ACC112 (cell line): ENCODE measurements around the gene HOXC6.
A peak's percentile ranks its signal among the peaks of the same experiment; 100 is the strongest.

Source experiments
- H2AFZ ChIP-seq: fragments of 200-600 bp; sonication (generic); one replicate; pipeline ENCODE4 v1.6.0; 2017; ENCODE audit warnings: antibody characterized with exemption, low read length; ENCODE audit not compliant: unreplicated experiment
- H3K27ac ChIP-seq: fragments of 200-600 bp; sonication (generic); 2 replicates; pipeline ENCODE4 v1.5.1; 2014; ENCODE audit warnings: low read depth, mild to moderate bottlenecking, antibody characterized with exemption, low read length, moderate library complexity
- H3K27me3 ChIP-seq: fragments of 200-600 bp; sonication (generic); 2 replicates; pipeline ENCODE4 v1.6.1; 2014; ENCODE audit warnings: mild to moderate bottlenecking, antibody characterized with exemption, low read length, moderate library complexity, mixed read lengths; ENCODE audit not compliant: insufficient read depth
- H3K36me3 ChIP-seq: fragments of 200-600 bp; sonication (generic); 2 replicates; pipeline ENCODE4 v1.6.1; 2016; ENCODE audit warnings: mild to moderate bottlenecking, antibody characterized with exemption, low read length, moderate library complexity, mixed read lengths; ENCODE audit not compliant: insufficient read depth
- H3K4me1 ChIP-seq: fragments of 200-600 bp; sonication (generic); one replicate; pipeline ENCODE4 v1.6.1; 2016; ENCODE audit warnings: low read length, mixed read lengths; ENCODE audit not compliant: insufficient read depth, unreplicated experiment, control insufficient read depth
- H3K4me3 ChIP-seq: fragments of 200-600 bp; sonication (generic); 2 replicates; pipeline ENCODE4 v1.5.1; 2014; ENCODE audit warnings: mild to moderate bottlenecking, low read depth, low read length
- H3K79me2 ChIP-seq: fragments of 200-600 bp; sonication (generic); one replicate; pipeline ENCODE4 v1.6.0; 2016; ENCODE audit warnings: low read length; ENCODE audit not compliant: control insufficient read depth, unreplicated experiment, insufficient read depth

Gene HOXC6

DNA sequence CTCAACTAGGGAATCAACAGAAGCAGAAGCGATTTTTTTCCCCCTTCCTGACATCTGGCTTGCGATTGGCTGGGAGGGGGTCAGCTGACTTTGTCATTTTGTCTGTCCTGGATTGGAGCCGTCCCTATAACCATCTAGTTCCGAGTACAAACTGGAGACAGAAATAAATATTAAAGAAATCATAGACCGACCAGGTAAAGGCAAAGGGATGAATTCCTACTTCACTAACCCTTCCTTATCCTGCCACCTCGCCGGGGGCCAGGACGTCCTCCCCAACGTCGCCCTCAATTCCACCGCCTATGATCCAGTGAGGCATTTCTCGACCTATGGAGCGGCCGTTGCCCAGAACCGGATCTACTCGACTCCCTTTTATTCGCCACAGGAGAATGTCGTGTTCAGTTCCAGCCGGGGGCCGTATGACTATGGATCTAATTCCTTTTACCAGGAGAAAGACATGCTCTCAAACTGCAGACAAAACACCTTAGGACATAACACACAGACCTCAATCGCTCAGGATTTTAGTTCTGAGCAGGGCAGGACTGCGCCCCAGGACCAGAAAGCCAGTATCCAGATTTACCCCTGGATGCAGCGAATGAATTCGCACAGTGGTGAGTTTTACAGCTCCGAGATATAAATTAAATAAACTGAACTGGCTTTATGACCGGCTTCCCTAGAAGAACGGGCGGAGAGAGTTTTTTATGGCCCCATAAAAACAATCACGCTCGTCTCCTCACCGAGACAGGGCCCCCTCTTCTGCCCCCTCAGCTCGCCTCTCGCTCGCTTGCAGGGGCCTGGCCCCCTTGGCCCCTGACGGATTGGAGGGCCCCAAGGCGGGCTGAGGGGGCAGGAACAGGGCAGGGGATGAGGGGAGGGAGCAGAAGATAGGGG, at the start of gene HOXC6:
Gene HOXC6, plus strand, starts transcription at position 127 of the 888 bp plus-strand sequence. Its CDS starts 82 bp downstream, at position 209.
- peak within 1 kb of the TSS; percentile 32; the same call in 1 of the 2 replicates for H3K27ac ChIP-seq
- no peaks in the 10 kb centered on the region for H3K79me2 ChIP-seq
- no peaks in the 10 kb centered on the region for H3K27me3 ChIP-seq
- peaks cover 11% of the 10 kb centered on the region for H3K4me1 ChIP-seq
- H2AFZ ChIP-seq, result peak within 1 kb of the TSS; percentile 98
- H3K36me3 ChIP-seq, result no peaks in the 10 kb centered on the region
- peak within 1 kb of the TSS; percentile 91 for H3K4me3 ChIP-seq

DNA sequence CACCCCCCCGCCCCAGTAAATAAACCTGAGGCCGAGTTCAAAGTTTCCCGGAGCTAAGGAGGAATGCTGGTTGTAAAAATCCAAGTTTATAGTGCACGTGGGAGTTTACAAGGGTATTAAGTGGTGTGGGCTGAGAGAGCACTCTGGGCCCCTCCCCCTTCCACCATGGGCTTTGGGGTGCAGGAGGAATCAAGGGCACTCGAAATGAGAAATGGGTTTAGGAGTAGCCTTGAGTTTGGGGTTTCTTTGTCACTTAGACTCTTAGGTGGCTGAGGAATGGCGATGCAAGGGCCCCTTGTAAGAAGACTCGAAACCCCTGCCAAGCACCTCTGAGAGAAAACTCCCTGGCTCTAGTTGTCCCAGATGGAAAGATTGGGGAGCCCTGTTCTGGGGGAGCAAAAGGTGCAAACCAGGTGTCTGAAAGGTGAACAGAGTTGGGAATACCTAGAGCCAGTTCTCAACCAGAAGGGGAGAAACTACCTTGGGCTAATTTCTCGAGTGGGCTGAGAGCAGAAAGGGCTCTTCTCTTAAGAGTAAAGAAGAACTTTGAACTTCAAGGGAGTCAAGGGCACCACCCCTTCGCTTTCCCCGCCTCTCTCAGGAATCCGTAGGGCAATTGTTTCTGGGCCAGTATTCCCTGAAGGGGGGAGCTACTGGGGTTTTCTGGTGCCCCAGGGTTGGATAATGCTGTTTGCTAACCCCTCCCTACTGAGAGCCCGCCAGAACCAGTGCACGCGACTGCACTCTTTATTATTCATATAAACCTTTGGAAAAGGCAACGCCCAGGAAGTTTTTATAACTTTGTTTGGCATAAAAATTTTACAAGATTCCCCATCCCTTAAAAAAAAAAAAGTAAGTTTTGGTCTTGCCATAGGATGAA, 49.5 kb upstream of the HOXC6 start:
- no peaks in the 10 kb centered on the region for H3K79me2 ChIP-seq
- no peak overlapping the region for H3K27ac ChIP-seq
- H3K27me3 ChIP-seq, result peaks cover 94% of the 10 kb centered on the region
- no peaks in the 10 kb centered on the region for H3K4me1 ChIP-seq
- H2AFZ ChIP-seq, result no peak overlapping the region
- no peaks in the 10 kb centered on the region for H3K36me3 ChIP-seq
- H3K4me3 ChIP-seq, result no peak overlapping the region

- H2AFZ ChIP-seq, result no peak overlapping the region
- no peak overlapping the region for H3K4me3 ChIP-seq
- H3K79me2 ChIP-seq, result no peaks in the 10 kb centered on the region
- H3K27me3 ChIP-seq, result peaks cover 93% of the 10 kb centered on the region
- no peaks in the 10 kb centered on the region for H3K4me1 ChIP-seq
- H3K36me3 ChIP-seq, result no peaks in the 10 kb centered on the region
- H3K27ac ChIP-seq, result no peak overlapping the region
Observed at GRCh38 chr12:53980104-53980801, 48.0 kb upstream of the HOXC6 start.

DNA sequence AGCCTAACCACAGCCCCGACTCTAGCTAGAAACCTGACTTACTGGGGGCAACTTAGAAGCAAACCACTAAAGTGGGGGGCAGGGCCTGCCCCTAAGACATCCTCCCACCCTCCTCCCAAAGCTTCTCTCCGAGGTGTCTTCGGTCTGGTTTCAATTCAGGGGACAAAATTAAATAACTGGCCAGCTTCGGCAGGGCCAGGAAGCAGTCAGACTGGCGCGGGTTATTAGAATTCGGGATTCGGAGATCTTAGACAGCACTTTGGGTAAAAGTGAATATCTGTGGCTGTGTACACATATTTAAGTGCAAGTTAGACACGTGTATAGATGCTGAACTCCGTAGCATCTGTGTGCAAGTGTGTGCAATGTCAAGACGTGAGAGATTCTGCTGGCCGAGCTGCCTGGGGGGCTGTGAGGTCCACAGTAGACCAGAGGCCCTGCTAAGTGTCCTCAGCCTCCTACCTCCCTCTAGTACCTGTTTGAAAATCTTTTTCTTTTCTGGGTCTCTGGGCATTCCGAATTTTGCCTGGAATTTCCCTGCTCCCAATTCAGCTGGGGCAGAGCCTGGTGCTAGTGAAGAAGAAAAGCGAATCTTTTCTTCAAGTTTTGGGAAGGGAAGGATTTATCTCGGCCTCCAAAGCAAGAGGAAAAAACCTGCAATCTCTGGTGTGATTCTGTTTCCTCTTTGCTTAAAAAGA, 47.3 kb upstream of the HOXC6 start:
- H3K4me1 ChIP-seq, result no peaks in the 10 kb centered on the region
- H3K27me3 ChIP-seq, result peaks cover 93% of the 10 kb centered on the region
- H3K4me3 ChIP-seq, result no peak overlapping the region
- no peaks in the 10 kb centered on the region for H3K79me2 ChIP-seq
- H3K27ac ChIP-seq, result no peak overlapping the region
- no peaks in the 10 kb centered on the region for H3K36me3 ChIP-seq
- no peak overlapping the region for H2AFZ ChIP-seq

DNA sequence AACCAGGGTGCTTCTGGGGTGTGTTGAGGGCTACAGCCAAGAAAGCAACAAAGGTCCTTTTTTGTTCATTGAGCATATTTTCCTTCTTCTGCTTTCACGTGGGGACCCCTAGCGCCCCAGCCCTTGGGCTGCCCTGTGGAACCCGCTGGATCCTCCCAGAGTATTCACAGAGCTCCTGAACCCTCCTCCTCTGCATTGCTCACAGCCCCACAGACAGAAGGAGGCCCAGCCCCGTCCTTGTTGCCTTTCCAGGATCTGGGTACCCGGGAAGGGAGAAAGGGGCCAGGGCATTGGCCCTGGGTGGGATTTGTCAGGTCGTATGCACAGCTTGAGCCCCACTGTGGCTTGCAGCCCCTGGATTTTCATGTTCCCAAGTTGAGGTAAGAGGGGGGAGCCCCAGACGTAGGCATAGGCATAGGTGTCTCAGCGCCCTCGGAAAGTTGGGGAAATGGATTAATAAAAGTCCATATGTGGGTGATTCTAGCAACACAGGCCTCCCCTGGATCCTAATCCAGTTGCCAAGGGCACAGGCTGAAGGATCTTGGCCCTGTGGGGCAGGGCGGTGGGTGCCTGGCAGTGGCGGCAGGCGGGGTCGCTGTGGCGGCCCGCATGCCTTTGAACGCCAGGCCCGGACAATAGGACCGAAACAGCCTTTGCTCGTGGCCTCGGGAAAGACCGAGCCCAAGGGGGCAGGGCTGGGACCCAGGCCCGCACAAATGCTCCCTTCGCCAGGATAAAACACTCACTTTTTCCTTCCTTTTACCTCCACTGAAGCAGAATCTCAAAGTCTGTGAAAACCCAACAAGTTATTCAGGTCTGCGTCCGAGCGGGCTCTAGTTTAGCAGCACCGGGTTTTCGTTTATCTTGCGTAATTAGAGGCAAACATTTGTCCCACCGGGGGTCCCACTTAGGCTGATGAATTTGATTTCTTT, 46.3 kb upstream of the HOXC6 start:
- no peaks in the 10 kb centered on the region for H3K4me1 ChIP-seq
- H2AFZ ChIP-seq, result no peak overlapping the region
- no peak overlapping the region for H3K27ac ChIP-seq
- H3K79me2 ChIP-seq, result no peaks in the 10 kb centered on the region
- peaks cover 93% of the 10 kb centered on the region for H3K27me3 ChIP-seq
- no peaks in the 10 kb centered on the region for H3K36me3 ChIP-seq
- H3K4me3 ChIP-seq, result no peak overlapping the region

GRCh38 chr12:53982648-53983567, 45.3 kb upstream of the HOXC6 start:
- H2AFZ ChIP-seq, result no peak overlapping the region
- no peaks in the 10 kb centered on the region for H3K4me1 ChIP-seq
- no peak overlapping the region for H3K4me3 ChIP-seq
- no peaks in the 10 kb centered on the region for H3K79me2 ChIP-seq
- no peaks in the 10 kb centered on the region for H3K36me3 ChIP-seq
- no peak overlapping the region for H3K27ac ChIP-seq
- H3K27me3 ChIP-seq, result peaks cover 93% of the 10 kb centered on the region

DNA sequence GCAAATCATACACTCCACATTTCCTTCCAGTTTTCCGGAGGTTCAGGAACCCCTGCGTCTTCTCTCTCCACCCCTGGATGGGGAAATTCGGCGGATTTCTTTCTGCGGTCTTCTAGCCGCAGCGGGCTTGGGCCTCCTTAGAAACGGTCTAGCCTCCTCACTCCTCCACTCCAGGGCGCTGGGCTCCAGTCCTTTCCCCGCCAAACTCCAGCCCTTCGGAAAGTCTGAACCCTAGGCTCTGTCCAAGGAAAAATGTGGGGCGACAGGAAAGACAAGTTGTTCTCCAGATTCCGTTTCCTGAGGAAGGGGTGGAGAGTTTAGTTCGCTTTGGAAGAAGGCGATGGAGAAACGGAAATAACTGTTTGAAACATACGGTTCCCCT, 44.7 kb upstream of the HOXC6 start:
- peaks cover 93% of the 10 kb centered on the region for H3K27me3 ChIP-seq
- no peak overlapping the region for H3K27ac ChIP-seq
- no peaks in the 10 kb centered on the region for H3K36me3 ChIP-seq
- no peak overlapping the region for H2AFZ ChIP-seq
- H3K79me2 ChIP-seq, result no peaks in the 10 kb centered on the region
- no peak overlapping the region for H3K4me3 ChIP-seq
- H3K4me1 ChIP-seq, result no peaks in the 10 kb centered on the region

DNA sequence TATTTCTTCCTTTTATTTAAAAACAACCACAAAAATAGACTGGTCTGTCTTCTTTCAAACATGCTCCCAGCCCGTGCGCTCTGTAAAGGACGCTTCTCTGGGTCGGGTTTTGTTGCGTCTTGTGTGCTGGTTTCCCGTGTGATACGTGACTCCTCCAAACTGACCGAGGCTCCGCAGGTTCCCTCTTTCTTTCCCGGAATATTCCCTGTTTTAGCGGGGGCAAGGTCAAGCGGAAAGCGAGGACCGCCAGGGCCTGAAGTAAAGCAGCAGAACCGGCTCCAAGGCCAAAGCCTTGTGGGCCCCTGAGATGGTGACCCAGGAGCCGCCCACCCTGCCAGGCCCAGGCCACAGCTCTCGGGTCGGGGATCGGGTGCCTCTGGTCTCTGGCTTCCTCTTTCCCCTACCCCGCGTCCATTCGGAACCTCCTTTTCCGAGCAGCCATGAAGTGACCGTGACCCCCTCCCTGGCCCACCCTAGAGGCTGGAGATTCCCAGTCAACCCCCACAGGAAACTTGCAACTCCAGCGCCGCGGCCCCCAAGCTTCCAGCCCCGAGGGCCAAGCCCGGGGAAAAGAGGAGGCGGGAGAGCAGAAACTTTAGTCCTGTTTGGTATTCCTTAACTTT, 44.2 kb upstream of the HOXC6 start:
- no peak overlapping the region for H3K27ac ChIP-seq
- no peaks in the 10 kb centered on the region for H3K79me2 ChIP-seq
- no peaks in the 10 kb centered on the region for H3K4me1 ChIP-seq
- peaks cover 88% of the 10 kb centered on the region for H3K27me3 ChIP-seq
- no peaks in the 10 kb centered on the region for H3K36me3 ChIP-seq
- no peak overlapping the region for H3K4me3 ChIP-seq
- H2AFZ ChIP-seq, result no peak overlapping the region
